Measurements from ENCODE around the gene ZNF740. TPM values are rescaled to one million over a fixed set of nuclear protein-coding genes. Genes with fewer than 3 reads are reported as not detected.

ZNF740 gene
- total and polyA plus RNA-seq, 7 experiments from 2014 or later: 3.6 to 135 (median 45.6) TPM

GRCh38 chr12:53231921-53232645 lies 51.6 kb downstream of the ZNF740 start, which contains the start of gene RARG:
Gene RARG (minus strand): TSS chr12:53232209. CDS start chr12:53227545, 4,664 bp downstream.
- Mint-ChIP-seq H3K36me3 (peaks cover 0 to 5% (median 0%) of the 10 kb centered on the region in 5 donors), H3K4me3 (peak within 1 kb of the TSS; percentile 83 to 95 (median 88)), H3K4me1 (peaks cover 38 to 76% (median 67%) of the 10 kb centered on the region in 7 donors), H3K27ac (peak within 1 kb of the TSS; percentile 77 to 90 (median 86)), H3K9me3 (no peaks in the 10 kb centered on the region), H3K27me3 (no peaks in the 10 kb centered on the region)
- no peaks in the 10 kb centered on the region for H3K36me3 ChIP-seq (ENCODE audit: control insufficient read depth in 2 of 3, insufficient read depth in 3 of 3, low read length in 3 of 3)
- peaks cover 40 to 41% of the 10 kb centered on the region in 2 donors for H3K4me1 ChIP-seq (ENCODE audit: control insufficient read depth in 2 of 2, insufficient read depth in 2 of 2, low read length in 2 of 2)
- intact Hi-C loops (cut with micrococcal nuclease): loop anchor here (1.0 kb wide), 4 partner anchors 11 to 20 kb away; a partner anchor contains a TSS
- DNase-seq: peak in 3 of 9 donors; percentile 33 to 78 (median 58)
- H3K27me3 ChIP-seq (ENCODE audit: control insufficient read depth in 2 of 2, insufficient read depth in 2 of 2, low read length in 2 of 2): no peaks in the 10 kb centered on the region
- ATAC-seq: peak; percentile 74
- H3K4me3 ChIP-seq (ENCODE audit: low read length): peak within 1 kb of the TSS; percentile 52
- CTCF ChIA-PET: interaction anchor here (0.7 kb wide), 1 partner anchor 11 kb away, joined by 4 read pairs; no protein-coding TSS in a partner anchor
- H3K27ac ChIP-seq (ENCODE audit: low read depth, low read length): peak within 1 kb of the TSS; percentile 56
- H3K9me3 ChIP-seq (ENCODE audit: control insufficient read depth in 2 of 3, low read length in 3 of 3): no peaks in the 10 kb centered on the region
- POLR2A ChIA-PET: interaction anchor here (0.9 to 2.7 kb wide), 4 partner anchors 9 to 19 kb away, joined by 3 to 10 read pairs (median 6); a partner anchor contains a TSS

GRCh38 chr12:53232646-53233461 lies 52.3 kb downstream of the ZNF740 start:
- no peaks in the 10 kb centered on the region for H3K27me3 ChIP-seq (ENCODE audit: control insufficient read depth in 2 of 2, insufficient read depth in 2 of 2, low read length in 2 of 2)
- intact Hi-C loops (cut with micrococcal nuclease): loop anchor here (1.0 kb wide), 4 partner anchors 12 to 19 kb away; a partner anchor contains a TSS
- H3K27ac Mint-ChIP-seq: peak overlapping the region; percentile 75 to 90 (median 86)

GRCh38 chr12:53233671-53234121 lies 53.2 kb downstream of the ZNF740 start:
- ATAC-seq (no peak), DNase-seq (no peak)
- H3K36me3 Mint-ChIP-seq: peaks cover 0 to 2% (median 0%) of the 10 kb centered on the region in 5 donors
- no peaks in the 10 kb centered on the region for H3K9me3 Mint-ChIP-seq
- POLR2A ChIA-PET: interaction anchor here (1.4 to 2.7 kb wide), 3 partner anchors 10 to 20 kb away, joined by 4 to 10 read pairs (median 9); no protein-coding TSS in a partner anchor
- H3K4me1 Mint-ChIP-seq: peaks cover 37 to 70% (median 65%) of the 10 kb centered on the region in 7 donors
- Histone ChIP-seq H3K4me1 (ENCODE audit: control insufficient read depth in 2 of 2, insufficient read depth in 2 of 2, low read length in 2 of 2) (peaks cover 40 to 45% of the 10 kb centered on the region in 2 donors), H3K27ac (ENCODE audit: low read depth, low read length) (no peak overlapping the region), H3K27me3 (ENCODE audit: control insufficient read depth in 2 of 2, insufficient read depth in 2 of 2, low read length in 2 of 2) (no peaks in the 10 kb centered on the region), H3K36me3 (ENCODE audit: control insufficient read depth in 2 of 3, insufficient read depth in 3 of 3, low read length in 3 of 3) (no peaks in the 10 kb centered on the region), H3K9me3 (ENCODE audit: control insufficient read depth in 2 of 3, low read length in 3 of 3) (no peaks in the 10 kb centered on the region), H3K4me3 (ENCODE audit: low read length) (no peak overlapping the region)
- CTCF ChIA-PET: interaction anchor here (1.1 to 1.3 kb wide), 2 partner anchors 18 to 20 kb away, joined by 3 to 6 read pairs; a partner anchor contains a TSS
- intact Hi-C loops (cut with micrococcal nuclease): no loop called here
- H3K4me3 Mint-ChIP-seq: peak overlapping the region; percentile 43 to 86 (median 58)
- H3K27ac Mint-ChIP-seq: peak overlapping the region in 5 of 9 donors; percentile 40 to 91 (median 86)
- no peaks in the 10 kb centered on the region for H3K27me3 Mint-ChIP-seq

More at GRCh38 chr12:53232646-53233461, 52.3 kb downstream of the ZNF740 start:
- H3K4me1 ChIP-seq (ENCODE audit: control insufficient read depth in 2 of 2, insufficient read depth in 2 of 2, low read length in 2 of 2): peaks cover 40 to 45% of the 10 kb centered on the region in 2 donors
- no peaks in the 10 kb centered on the region for H3K9me3 ChIP-seq (ENCODE audit: control insufficient read depth in 2 of 3, low read length in 3 of 3)
- Mint-ChIP-seq H3K27me3 (no peaks in the 10 kb centered on the region), H3K9me3 (no peaks in the 10 kb centered on the region), H3K36me3 (peaks cover 0 to 4% (median 0%) of the 10 kb centered on the region in 5 donors), H3K4me3 (peak overlapping the region; percentile 83 to 95 (median 88)), H3K4me1 (peaks cover 37 to 79% (median 71%) of the 10 kb centered on the region in 7 donors)
- peak overlapping the region; percentile 46 for H3K4me3 ChIP-seq (ENCODE audit: low read length)
- DNase-seq (peak in 4 of 9 donors; percentile 38 to 55 (median 42)), ATAC-seq (peak; percentile 57)
- CTCF ChIA-PET: interaction anchor here (0.7 to 1.3 kb wide), 3 partner anchors 10 to 19 kb away, joined by 3 to 6 read pairs (median 4); a partner anchor contains a TSS
- H3K36me3 ChIP-seq (ENCODE audit: control insufficient read depth in 2 of 3, insufficient read depth in 3 of 3, low read length in 3 of 3): no peaks in the 10 kb centered on the region
- POLR2A ChIA-PET: interaction anchor here (1.0 to 2.7 kb wide), 4 partner anchors 9 to 19 kb away, joined by 3 to 10 read pairs (median 6); a partner anchor contains a TSS
- peak overlapping the region; percentile 47 for H3K27ac ChIP-seq (ENCODE audit: low read depth, low read length)

- Mint-ChIP-seq H3K4me1 (peaks cover 36 to 64% (median 62%) of the 10 kb centered on the region in 7 donors), H3K27ac (peak overlapping the region in 2 of 9 donors; percentile 86 to 91), H3K9me3 (no peaks in the 10 kb centered on the region), H3K4me3 (peak overlapping the region in 5 of 10 donors; percentile 51 to 73 (median 57)), H3K36me3 (peaks cover 0 to 2% (median 0%) of the 10 kb centered on the region in 5 donors), H3K27me3 (no peaks in the 10 kb centered on the region)
- POLR2A ChIA-PET: interaction anchor here (0.6 to 2.7 kb wide), 3 partner anchors 14 to 63 kb away, joined by 3 to 10 read pairs (median 4); a partner anchor contains a TSS
- no peak overlapping the region for H3K27ac ChIP-seq (ENCODE audit: low read depth, low read length)
- intact Hi-C loops (cut with micrococcal nuclease): no loop called here
- no peaks in the 10 kb centered on the region for H3K27me3 ChIP-seq (ENCODE audit: control insufficient read depth in 2 of 2, insufficient read depth in 2 of 2, low read length in 2 of 2)
- ATAC-seq (no peak), DNase-seq (no peak)
- no peak overlapping the region for H3K4me3 ChIP-seq (ENCODE audit: low read length)
- H3K36me3 ChIP-seq (ENCODE audit: control insufficient read depth in 2 of 3, insufficient read depth in 3 of 3, low read length in 3 of 3): no peaks in the 10 kb centered on the region
- no peaks in the 10 kb centered on the region for H3K9me3 ChIP-seq (ENCODE audit: control insufficient read depth in 2 of 3, low read length in 3 of 3)
- peaks cover 40 to 45% of the 10 kb centered on the region in 2 donors for H3K4me1 ChIP-seq (ENCODE audit: control insufficient read depth in 2 of 2, insufficient read depth in 2 of 2, low read length in 2 of 2)
- CTCF ChIA-PET: interaction anchor here (1.1 to 3.0 kb wide), 2 partner anchors 10 to 20 kb away, joined by 3 to 12 read pairs; no protein-coding TSS in a partner anchor
Measured at GRCh38 chr12:53234271-53234914, 53.9 kb downstream of the ZNF740 start.

GRCh38 chr12:53235164-53235563 lies 54.6 kb downstream of the ZNF740 start:
- DNase-seq (no peak), ATAC-seq (no peak)
- Mint-ChIP-seq H3K27ac (peak overlapping the region in 3 of 9 donors; percentile 48 to 77 (median 76)), H3K4me1 (peaks cover 33 to 58% (median 54%) of the 10 kb centered on the region in 7 donors), H3K36me3 (peaks cover 0 to 2% (median 0%) of the 10 kb centered on the region in 5 donors), H3K4me3 (peak overlapping the region in 2 of 10 donors; percentile 18 to 44), H3K27me3 (no peaks in the 10 kb centered on the region), H3K9me3 (no peaks in the 10 kb centered on the region)
- Histone ChIP-seq H3K36me3 (ENCODE audit: control insufficient read depth in 2 of 3, insufficient read depth in 3 of 3, low read length in 3 of 3) (no peaks in the 10 kb centered on the region), H3K4me1 (ENCODE audit: control insufficient read depth in 2 of 2, insufficient read depth in 2 of 2, low read length in 2 of 2) (peaks cover 40 to 45% of the 10 kb centered on the region in 2 donors), H3K9me3 (ENCODE audit: control insufficient read depth in 2 of 3, low read length in 3 of 3) (no peaks in the 10 kb centered on the region), H3K4me3 (ENCODE audit: low read length) (no peak overlapping the region), H3K27ac (ENCODE audit: low read depth, low read length) (no peak overlapping the region), H3K27me3 (ENCODE audit: control insufficient read depth in 2 of 2, insufficient read depth in 2 of 2, low read length in 2 of 2) (no peaks in the 10 kb centered on the region)
- POLR2A ChIA-PET: interaction anchor here (0.9 to 1.8 kb wide), 3 partner anchors 9 to 18 kb away, joined by 3 to 5 read pairs (median 4); a partner anchor contains a TSS
- CTCF ChIA-PET: interaction anchor here (0.9 to 3.0 kb wide), 4 partner anchors 9 to 34 kb away, joined by 3 to 12 read pairs (median 4); no protein-coding TSS in a partner anchor
- intact Hi-C loops (cut with micrococcal nuclease): no loop called here
